ENCODE results near the gene CYTL1. TPM values are rescaled to one million over a fixed set of nuclear protein-coding genes. Genes with fewer than 3 reads are reported as not detected.

CYTL1 gene, protein sequence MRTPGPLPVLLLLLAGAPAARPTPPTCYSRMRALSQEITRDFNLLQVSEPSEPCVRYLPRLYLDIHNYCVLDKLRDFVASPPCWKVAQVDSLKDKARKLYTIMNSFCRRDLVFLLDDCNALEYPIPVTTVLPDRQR
- 0.15 and 2.5 TPM in 2 replicates for total RNA-seq (ENCODE audit: low replicate concordance)

DNA sequence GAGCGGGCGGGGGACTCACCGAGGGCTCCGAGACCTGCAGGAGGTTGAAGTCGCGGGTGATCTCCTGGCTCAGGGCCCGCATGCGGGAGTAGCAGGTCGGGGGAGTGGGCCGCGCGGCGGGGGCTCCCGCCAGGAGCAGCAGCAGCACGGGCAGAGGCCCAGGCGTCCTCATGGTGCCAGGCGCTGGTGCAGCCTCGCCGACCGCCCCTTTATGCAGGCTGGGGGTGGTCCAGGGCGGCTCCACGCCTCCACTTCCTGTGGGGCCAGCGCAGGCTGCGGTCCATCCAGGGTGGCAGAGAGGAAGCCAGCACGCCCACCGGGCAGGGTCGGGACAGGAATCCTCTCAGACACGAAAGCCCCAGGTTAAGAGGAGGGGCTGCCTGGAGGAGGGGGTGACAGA lies at the start of gene CYTL1:
CYTL1 (minus strand) TSS at position 185 of the 400 bp plus-strand sequence; CDS start at position 172, 13 bp downstream.

DNA sequence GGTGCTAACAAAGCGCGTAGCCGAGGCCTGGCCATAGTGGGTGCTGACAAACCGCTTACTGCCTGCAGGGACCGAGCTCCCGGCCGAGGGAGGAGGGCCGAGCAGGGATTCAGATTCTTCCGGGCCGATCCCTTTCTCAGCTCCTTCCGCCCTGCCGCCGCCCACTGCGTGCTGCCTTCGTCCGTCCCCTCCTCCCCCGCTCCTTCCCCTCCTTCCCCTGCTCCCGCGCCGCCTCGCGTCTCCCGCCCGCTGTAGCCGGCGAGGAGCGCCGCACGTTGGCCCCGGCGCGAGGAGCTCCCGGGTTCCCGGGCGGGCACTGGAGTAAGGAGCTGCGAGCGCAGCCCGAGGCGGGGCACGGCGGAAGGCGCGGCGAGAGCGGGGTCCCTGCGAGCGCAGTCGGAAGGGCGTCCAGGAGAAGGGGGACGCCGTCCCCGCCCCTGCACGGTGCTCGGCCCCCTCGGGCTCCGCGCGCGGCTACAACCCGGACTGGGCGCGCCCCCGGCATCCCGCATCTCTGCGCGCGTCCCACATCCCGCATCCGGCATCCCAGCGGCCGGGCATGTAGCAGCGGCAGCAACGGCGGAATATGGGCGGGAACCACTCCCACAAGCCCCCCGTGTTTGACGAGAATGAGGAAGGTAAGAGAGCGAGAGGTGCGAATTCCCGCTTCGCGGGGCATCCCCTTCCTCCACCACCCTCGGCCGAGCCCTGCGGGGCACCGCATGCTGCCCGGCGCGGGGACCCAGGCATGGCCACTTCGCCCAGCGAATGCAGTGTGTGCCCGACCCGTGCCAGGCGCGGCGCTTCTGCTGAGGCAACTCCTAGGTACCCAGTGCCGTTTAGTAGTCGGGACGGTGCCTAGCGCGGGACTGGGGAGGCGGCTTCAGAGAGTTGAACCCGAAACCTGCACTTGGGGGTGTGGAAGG lies 32.3 kb upstream of the CYTL1 start, which contains the start of gene STK32B:
STK32B (plus strand) TSS at position 203 of the 926 bp plus-strand sequence.

Other genes with a start within 250 kb of the CYTL1 start
- gene MSX1, start 159.8 kb downstream of the CYTL1 start, total RNA-seq (ENCODE audit: low replicate concordance), result 1.9 and 3.1 TPM in 2 replicates
- 0.30 and 1.6 TPM in 2 replicates for gene STK32B, start 32.0 kb upstream of the CYTL1 start, total RNA-seq (ENCODE audit: low replicate concordance)

Measured in smooth muscle cell of the coronary artery (primary cell).